ENCODE measurements around the gene PROSER3. TPM values are rescaled to one million over a fixed set of nuclear protein-coding genes. Genes with fewer than 3 reads are reported as not detected.

Gene PROSER3
- total RNA-seq, 2 donors from 2014 or later = 7.3 to 14.2 TPM

- H3K27ac ChIP-seq = no peak overlapping the region
- no peaks in the 10 kb centered on the region for H3K27me3 ChIP-seq
- no peak overlapping the region for H3K4me3 ChIP-seq
- no peak for ATAC-seq
- no peak for TF ChIP-seq POLR2A (IDR thresholded peaks at IDR 0.05)
- no peak for TF ChIP-seq CTCF (IDR thresholded peaks at IDR 0.05)
- H3K9me3 ChIP-seq = no peaks in the 10 kb centered on the region
- DNase-seq = no peak
- intact Hi-C loops (cut with DNase I) = no loop called here
- WGBS, 2 donors = 42 to 55% methylated on average over 9 of the region's 9 CpGs
- H3K36me3 ChIP-seq (replicated peaks in 1 of 2; ENCODE audit: insufficient read depth in 1 of 2, low read depth in 2 of 2) = no peaks in the 10 kb centered on the region
- peaks cover 16% of the 10 kb centered on the region for H3K4me1 ChIP-seq
These were observed 15.2 kb downstream of the PROSER3 start for GRCh38 chr19:35773020-35773806.

GRCh38 chr19:35774274-35775045 lies 16.5 kb downstream of the PROSER3 start:
- H3K27ac ChIP-seq = no peak overlapping the region
- no peaks in the 10 kb centered on the region for H3K27me3 ChIP-seq
- DNase-seq (no peak), ATAC-seq (no peak)
- intact Hi-C loops (cut with DNase I) = no loop called here
- peaks cover 14% of the 10 kb centered on the region for H3K4me1 ChIP-seq
- TF ChIP-seq CTCF (IDR thresholded peaks at IDR 0.05) = no peak
- TF ChIP-seq POLR2A (IDR thresholded peaks at IDR 0.05) = no peak
- no peaks in the 10 kb centered on the region for H3K9me3 ChIP-seq
- H3K4me3 ChIP-seq = no peak overlapping the region
- H3K36me3 ChIP-seq (replicated peaks in 1 of 2; ENCODE audit: insufficient read depth in 1 of 2, low read depth in 2 of 2) = no peaks in the 10 kb centered on the region
- WGBS, 2 donors = 46 to 50% methylated on average over 16 of the region's 16 CpGs

GRCh38 chr19:35775046-35775297 lies 17.0 kb downstream of the PROSER3 start:
- intact Hi-C loops (cut with DNase I) = no loop called here
- no peak overlapping the region for H3K4me3 ChIP-seq
- peaks cover 14% of the 10 kb centered on the region for H3K4me1 ChIP-seq
- H3K9me3 ChIP-seq = no peaks in the 10 kb centered on the region
- no peak overlapping the region for H3K27ac ChIP-seq
- no peaks in the 10 kb centered on the region for H3K36me3 ChIP-seq (replicated peaks in 1 of 2; ENCODE audit: insufficient read depth in 1 of 2, low read depth in 2 of 2)
- H3K27me3 ChIP-seq = no peaks in the 10 kb centered on the region
- peak; percentile 18 for ATAC-seq
- TF ChIP-seq CTCF (IDR thresholded peaks at IDR 0.05) (no peak), POLR2A (IDR thresholded peaks at IDR 0.05) (peak in 1 of 3 donors; percentile 18)
- WGBS, 2 donors = 24 to 31% methylated on average over 9 of the region's 9 CpGs
- no peak for DNase-seq

GRCh38 chr19:35775298-35776101 lies 17.5 kb downstream of the PROSER3 start, which contains the start of gene ARHGAP33:
Gene ARHGAP33, plus strand, starts transcription at chr19:35775564. Its CDS starts 95 bp downstream, at chr19:35775659.
- Histone ChIP-seq H3K36me3 (replicated peaks in 1 of 2; ENCODE audit: insufficient read depth in 1 of 2, low read depth in 2 of 2) (no peaks in the 10 kb centered on the region), H3K4me3 (peak within 1 kb of the TSS; percentile 59 to 67), H3K4me1 (peaks cover 14% of the 10 kb centered on the region), H3K9me3 (no peaks in the 10 kb centered on the region), H3K27me3 (no peaks in the 10 kb centered on the region), H3K27ac (peak within 1 kb of the TSS in 1 of 4 donors; percentile 26)
- DNase-seq (peak; percentile 99 to 100 (median 100)), ATAC-seq (peak; percentile 98)
- TF ChIP-seq POLR2A (IDR thresholded peaks at IDR 0.05) (no peak), CTCF (IDR thresholded peaks at IDR 0.05) (peak in 1 of 7 experiments; percentile 0)
- WGBS, 2 donors = 0 to 5% methylated on average over 14 to 58 of the region's 82 CpGs
- intact Hi-C loops (cut with DNase I) = no loop called here

Data from body of pancreas (tissue), 4 donors.